GM21381 (cell line): Measurements from ENCODE around the gene ROMO1.
"Not testable (repeated sequence)": the region's sequence is repeated elsewhere in the genome, so short reads cannot be mapped to it uniquely, and the experiment has no call there.

ENCODE experiments used
- ATAC-seq: cut with Tn5 transposase; IDR thresholded peaks from one replicate; pipeline ENCODE4 v1.9.1; 2021; ENCODE audit warnings: mild to moderate bottlenecking, moderate library complexity; ENCODE audit not compliant: unreplicated experiment

ROMO1 gene

DNA sequence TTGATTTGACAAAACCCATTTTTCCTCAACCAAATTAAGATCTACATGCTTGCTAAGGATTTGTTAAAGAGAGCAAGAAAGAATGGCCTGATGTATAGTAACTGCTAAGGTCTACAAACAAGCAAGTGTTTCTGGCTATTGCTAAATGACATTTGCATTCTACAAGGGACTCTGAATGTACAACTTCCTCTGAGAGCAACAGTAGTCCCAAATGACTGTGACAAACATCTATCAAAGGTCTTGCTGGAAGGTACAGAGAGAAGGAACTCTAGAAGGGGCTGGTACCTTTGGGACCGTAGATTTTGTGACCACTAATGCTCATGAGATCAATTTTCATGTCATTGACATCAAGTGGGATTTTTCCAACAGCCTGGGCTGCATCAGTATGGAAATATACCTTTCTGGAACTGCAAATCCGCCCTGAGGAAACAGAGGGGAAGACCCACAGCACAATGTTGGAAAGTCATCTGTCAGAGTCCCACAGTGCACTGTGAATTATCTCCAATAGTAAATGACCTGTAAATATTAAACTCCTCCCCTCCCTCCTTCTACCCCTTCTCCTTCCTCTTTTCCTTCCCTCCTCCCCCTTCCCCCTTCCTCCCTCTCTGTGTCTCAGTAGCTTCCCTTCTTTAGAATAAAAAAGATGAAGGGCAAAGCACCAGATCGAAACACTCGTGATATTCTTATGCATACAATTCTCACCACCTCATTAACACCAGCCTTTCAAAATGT is 18.6 kb upstream of the ROMO1 start:
- no peak for ATAC-seq

DNA sequence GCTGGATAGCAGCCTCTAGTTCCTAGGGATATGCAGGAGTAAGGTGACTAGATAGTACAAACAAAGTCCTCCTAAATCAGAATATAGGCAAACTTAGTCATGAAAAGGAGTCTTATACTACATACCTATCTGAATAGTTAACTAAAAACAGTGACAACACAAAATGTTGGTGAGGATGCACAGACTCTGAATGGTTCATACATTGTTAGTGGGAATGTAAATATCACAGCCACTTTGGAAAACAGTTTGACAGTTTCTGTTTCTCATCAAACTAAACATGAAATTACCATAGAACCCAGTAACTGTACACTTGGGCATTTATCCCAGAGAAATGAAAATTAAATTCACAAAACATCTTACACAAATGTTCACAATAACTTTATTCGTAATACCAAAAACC is 17.2 kb upstream of the ROMO1 start:
- ATAC-seq = no peak

DNA sequence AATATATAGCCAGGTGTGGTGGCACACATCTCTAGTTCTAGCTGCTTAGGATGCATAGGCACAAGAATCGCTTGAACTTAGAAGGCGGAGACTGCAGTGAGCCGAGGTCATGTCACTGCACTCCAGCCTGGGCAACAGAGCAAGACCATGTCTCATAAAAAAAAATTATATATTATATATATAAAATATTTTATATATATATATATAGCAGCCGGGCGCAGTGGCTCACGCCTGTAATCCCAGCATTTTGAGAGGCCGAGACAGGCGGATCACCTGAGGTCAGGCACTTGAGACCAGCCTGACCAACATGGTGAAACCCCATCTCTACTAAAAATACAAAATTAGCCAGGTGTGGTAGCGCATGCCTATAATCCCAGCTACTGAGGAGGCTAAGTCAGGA is 13.8 kb upstream of the ROMO1 start:
- not testable (repeated sequence) for ATAC-seq

DNA sequence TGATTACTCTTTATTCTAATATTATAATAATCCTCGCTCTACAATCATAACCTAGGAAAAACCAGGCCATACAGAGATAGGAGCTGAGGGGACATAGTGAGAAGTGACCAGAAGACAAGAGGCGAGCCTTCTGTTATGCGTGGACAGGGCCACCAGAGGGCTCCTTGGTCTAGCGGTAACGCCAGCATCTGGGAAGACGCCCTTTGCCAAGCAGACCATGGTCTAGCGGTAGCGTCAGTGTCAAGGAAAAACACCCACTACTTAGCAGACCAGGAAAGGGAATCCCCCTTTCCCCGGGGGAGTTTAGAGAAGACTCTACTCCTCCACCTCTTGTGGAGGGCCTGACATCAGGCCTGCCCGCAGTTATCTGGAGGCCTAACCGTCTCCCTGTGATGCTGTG is 12.3 kb upstream of the ROMO1 start:
- ATAC-seq = not testable (repeated sequence)

DNA sequence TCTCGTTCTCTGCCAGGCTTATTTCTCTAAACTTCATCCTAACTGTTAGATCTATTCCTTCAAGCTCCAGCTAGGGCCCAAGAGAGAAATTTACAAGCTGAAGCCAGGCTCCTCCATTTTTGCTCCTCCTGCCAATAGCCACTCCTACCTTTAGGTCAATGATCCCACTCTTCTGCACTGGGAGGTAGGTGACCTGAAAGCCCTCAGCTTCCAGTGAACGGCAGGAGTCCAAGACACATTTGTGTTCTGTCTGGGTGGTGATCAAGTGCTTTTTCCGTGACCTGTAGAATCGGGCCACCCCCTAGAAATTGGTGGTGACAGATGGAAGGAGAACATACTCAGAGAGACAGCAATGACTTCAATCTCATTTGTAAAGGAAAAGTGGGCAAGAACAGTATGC is 8.9 kb upstream of the ROMO1 start:
- no peak for ATAC-seq

DNA sequence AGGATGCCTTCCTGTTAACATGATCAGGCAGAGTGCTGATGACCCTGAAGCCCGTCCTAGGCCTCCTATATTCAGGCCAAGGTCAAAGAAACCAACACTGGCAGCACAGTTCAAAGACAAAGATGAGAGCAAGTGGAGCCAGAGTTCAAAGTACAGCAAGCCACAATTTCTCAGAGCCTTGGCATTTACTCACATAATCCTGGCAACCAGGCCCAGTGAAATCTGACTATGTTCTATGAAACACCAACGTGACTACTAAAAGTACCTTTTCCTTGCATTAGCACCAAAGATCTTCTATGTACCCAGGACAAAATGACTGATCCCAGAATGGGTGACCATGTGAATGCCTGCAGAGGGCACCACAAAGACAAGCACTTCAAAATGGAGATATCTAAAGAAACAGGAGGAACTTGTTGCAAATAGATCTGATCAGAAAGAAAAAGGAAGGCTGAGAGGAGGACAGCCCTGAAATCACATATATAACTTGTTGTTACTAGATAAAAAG is 3.9 kb upstream of the ROMO1 start:
- ATAC-seq = no peak

DNA sequence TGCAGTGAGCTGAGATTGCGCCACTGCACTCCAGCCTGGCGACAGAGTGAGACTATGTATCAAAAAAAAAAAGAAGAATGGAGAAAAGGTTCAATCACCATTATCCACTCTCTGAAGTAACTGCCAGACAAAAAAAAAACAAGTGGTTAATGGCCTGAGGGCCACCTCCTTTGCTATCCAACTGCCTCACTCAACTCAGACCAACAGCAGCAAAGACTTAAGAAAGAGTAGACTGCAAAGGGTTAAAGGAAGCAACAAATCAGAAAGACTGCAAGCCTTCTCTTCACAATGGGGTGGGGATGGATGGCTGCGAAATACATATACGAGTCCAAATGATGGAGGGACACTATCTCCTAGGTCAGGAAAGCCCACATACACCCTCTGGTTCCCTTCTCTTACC is 3.2 kb upstream of the ROMO1 start:
- ATAC-seq = no peak

DNA sequence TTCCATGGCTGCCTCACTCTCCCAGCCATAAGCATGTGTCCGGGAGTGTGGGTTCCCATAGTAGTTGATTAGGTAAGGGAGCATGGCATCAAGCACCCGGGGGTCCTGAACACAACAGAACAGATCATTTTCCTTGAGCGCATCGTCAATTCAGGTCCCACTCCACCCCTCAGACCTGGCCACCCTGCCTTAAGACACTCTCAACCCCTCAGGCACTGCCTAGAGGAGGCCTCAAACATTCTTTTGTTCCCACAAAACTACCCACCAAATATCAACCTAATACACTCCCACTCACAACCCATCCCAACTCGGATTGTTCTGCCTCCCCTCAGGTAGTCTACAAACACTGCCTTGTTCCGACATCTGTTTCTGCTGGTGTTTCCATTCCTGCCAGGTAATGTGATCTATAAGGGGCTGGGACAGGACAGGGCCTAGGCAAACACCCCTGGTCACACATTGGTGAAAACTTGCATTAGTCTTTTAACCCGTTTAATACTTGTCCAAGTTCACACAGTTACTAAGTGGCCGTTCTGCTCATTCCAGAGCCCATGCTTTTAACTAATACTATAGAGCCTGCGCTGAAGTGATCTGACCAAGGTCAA is 1.4 kb upstream of the ROMO1 start:
- ATAC-seq = no peak

DNA sequence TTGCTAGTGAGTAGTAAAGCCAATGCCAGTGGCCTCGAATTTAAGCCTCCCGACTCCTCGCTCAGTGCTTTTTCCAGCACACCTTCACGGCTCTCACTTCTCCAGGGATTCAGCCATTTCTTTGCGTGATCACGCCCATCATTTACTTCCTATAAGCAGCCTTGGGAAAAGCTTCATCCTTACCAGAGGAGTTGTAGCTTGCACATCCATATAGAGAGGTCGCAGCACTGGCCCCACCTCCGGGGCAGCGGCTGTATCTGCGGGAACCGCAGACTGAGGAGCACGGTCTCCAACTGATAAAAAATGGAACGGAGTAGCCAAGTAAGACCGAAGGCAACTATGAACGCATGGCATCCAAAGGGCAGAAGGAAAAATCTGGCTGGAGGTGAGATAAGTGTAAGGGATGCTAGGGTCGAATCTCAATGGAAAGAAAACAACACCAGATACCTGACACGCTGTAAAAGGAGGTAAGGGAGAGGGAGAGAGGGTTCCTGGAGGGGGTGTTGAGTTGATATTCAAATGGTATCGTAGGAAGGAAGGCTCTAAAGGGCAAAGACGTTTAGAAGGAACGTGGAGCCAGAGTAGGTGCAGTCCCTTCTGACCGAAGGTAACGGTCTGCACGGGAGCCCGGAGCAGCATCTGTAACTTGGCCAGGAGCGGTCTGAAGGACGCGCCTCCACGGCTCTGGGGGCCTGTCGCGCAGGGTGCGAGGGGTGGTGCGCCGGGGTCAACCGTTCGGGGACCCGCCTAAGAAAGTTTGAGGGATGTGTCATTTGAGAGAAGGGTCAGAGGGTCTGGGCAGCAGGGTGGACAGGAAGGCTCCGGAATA is 693 bp upstream of the ROMO1 start:
- peak; percentile 27 for ATAC-seq

DNA sequence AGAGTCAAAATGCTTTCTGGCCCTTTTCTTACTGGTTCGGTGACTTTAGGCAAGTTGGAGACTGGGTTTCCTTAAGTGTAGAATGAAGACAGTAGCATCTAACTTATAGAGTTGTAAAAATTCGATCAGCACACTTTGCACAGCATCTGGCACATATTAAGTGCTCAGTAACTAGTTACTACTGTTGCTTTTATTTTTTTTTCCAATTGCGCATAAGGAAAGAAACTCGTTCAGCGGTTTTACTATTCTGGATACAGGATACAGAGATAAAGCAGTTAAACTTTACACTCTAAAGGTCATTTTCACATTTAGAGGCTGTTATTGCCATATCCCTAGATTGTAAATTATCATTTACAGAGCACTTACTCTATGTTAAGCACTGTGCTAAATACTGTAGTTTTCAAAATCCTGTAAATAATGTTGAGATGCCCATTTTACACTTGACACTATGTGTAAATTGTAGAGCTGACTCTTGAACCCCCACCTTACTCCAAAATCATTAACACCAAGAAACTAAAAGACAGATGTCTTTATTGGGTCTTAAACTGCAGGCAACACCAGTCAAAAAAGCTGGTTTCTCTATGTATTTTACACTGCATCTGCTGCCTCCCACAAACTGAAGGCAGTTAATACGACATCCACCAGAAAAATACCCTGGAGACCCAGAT is 886 bp downstream of the ROMO1 start:
- no peak for ATAC-seq

DNA sequence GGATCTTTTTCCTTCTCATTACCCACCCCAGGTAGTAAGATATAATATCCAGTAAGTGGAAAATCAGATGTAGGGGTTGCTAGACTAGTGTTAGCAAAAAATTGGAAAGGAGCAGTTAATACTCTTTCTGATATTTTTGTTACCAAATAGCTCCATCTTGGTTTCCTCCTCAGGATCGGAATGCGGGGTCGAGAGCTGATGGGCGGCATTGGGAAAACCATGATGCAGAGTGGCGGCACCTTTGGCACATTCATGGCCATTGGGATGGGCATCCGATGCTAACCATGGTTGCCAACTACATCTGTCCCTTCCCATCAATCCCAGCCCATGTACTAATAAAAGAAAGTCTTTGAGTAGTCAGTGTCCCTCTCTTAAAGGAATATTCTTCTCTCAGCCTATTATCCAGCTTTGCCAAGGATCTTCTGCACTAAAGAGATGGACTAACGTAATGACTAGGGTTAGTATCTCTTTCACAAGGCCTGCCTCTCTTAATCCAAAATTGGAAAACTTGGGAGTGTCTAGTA is 1.5 kb downstream of the ROMO1 start:
- ATAC-seq = no peak

DNA sequence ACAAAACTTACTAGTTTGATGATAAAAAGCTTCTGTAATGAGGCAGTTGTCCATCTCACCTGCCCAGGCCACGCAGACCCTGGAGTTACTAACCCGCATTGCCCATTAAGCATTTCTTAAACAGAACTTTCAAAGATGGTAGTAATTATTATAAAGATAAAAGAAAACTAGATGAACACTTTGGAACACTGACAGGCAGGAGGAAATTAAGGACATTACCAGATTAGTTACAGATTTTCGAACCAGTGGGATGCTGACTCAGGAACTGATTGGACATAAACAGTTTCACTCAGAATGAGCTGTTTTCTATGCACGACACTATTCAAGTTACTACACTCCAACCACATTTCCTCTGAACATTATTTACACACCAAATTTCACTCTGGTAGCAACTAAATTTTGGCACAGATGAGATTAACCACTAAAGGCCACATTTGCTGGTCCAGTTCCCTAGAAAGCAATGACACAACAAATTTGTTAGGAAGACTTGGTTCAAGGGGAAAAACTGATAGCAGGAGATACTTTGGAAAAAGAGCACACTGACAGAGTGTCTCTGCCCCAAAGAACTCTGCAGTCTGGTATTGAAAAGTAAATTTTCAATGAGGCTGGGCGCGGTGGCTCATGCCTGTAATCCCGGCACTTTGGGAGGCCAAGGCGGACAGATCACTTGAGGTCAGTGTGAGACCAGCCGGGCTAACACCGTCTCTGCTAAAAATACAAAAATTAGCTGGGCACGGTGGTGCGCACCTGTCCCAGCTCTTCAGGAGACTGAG is 3.0 kb downstream of the ROMO1 start:
- no peak for ATAC-seq

DNA sequence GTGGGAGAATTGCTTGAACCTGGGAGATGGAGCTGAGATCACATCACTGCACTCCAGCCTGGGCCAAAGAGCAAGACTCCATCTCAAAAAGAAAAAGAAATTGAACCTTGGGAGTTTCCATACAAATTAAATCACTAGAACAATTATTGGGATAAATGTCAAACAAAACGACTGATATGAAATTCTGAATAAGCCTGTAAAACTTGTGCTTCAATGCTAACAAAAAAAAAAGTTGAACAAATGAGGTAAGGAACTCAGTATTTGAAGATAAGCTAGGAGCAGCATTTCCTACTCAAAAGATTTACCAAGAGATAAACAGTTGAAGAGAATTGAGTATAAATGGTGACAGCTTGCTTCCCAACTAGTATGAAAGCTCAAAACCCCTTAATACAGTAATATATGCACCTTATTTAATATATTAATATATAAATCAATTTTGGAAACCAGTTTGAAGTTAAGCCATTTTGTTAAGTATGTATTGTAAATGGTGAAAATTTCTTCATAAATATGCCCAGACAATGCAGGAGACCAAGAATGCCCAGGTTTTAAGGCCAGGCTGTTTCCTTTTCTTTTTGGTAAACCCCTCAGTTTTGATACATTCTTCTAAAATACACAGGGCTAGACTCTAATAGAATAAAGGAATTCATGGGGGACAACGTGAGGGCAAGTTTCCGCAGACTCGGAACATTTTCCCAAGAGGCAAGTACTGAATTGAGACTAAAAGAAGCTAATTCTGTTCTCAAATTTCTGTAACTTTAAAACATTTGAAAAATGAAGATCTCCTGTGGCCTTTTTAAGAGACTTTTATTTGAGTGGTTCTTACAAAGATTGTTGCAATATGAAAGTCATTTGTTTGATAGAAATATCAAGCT is 3.9 kb downstream of the ROMO1 start:
- ATAC-seq = no peak

DNA sequence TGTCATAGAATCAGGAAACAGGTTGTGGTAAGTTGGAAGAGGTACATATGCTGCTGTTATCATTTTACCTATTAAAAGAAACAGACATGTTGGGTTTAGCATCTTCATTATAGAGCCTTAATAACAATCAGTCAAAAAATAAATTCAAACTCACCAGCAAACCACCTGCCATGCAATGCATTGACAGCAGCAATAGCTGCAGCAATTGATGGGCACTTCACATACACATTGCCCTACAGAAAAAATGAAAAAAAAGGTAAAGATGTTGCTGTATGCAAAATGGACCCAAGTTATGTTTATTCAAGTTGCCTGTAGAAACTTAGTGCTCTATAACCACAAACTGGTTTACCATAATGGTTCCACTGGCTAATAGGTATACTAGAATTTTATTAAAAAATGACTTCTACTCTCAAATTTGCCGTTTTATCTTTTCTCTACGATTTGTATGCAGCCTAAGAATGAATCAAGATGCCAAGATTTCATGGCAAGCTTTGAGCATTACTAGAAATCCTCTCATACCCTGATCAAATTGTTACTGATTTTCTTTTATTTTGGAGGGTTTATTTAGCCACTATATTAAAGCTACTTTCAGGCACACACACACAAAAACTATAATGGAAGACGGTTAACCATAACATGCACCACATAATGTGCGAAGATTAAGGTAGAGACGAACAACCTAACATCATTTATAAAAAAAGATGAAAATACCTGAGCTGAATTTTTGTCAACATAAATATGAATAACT is 5.5 kb downstream of the ROMO1 start:
- ATAC-seq = no peak

DNA sequence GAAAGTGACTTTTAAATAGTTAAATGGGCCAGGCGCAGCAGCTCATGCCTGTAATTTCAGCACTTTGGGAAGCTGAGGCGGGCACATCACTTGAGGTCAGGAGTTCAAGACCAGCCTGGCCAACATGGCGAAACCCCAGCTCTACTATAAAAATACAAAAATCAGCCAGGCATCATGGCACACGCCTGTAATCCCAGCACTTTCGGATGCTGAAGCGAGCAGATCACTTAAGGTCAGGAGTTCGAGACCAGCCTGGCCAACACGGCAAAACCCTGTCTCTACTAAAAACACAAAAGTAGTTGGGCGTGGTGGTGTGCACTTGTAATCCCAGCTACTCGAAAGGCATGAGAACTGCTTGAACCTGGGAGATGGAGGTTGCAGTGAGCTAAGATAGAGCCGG is 6.7 kb downstream of the ROMO1 start:
- not testable (repeated sequence) for ATAC-seq

DNA sequence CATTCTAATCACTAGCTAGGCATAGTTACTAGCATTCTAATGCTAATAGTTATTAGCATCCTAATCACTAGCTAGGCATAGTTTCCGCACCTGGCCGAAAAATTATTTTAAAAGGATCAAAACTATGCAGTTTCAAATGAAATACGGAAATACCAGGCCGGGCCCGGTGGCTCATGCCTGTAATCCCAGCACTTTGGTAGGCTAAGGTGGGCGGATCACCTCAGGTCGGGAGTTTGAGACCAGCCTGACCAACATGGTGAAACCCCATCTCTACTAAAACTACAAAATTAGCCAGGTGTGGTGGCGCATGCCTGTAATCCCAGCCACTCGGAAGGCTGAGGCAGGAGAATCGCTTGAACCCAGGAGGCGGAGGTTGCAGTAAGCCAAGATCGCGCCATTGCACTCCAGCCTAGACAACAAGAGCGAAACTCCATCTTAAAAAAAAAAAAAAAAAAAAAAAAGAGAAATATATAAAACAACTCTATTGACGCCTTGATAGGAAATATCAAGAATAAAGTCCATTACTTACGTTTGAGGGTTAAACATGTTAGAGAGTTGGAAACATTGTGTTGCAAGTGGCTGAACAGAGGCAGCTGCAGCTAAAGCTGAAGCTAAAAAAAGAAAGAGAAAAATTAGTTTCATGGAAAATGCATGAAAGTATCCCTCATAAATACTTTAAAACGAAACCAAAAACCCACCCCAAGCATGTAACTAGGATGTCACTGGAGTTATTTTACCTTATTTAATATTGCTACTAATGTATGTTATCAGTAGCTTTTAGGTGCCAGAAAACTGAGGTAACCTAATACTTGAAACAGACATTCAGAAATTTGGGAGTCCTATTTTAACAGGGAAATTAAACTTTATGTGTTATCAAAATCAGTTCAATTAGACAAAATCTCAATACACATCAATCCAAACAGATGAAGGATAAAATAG is 7.7 kb downstream of the ROMO1 start:
- not testable (repeated sequence) for ATAC-seq

DNA sequence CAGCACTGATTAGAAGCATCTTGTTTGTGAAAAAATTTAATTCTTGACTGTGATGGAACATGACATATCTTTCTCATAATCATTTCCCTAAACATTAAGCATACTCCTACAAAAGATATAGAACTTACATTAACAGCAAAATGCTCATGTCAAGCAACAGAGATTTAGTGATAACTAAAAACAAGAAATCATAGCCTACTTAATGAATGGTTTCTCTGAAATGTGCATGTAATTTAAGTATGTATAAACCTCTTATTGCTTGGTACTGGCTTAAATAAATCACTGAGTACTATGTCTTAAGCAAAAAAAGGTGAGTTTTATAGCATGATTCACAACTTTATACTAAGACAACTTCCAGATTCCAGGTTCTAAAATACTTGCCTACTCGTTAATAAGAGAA is 9.3 kb downstream of the ROMO1 start:
- ATAC-seq = no peak
